HG03039 (cell line): ENCODE data around the gene KRT77.
"Not testable (repeated sequence)": the region's sequence is repeated elsewhere in the genome, so short reads cannot be mapped to it uniquely, and the experiment has no call there.

Experiments used
- ATAC-seq: cut with Tn5 transposase; IDR thresholded peaks from one replicate; pipeline ENCODE4 v1.9.1; 2021; ENCODE audit warnings: mild to moderate bottlenecking, moderate library complexity; ENCODE audit not compliant: unreplicated experiment

KRT77 gene

GRCh38 chr12:52724384-52724783 lies 21.1 kb upstream of the KRT77 start:
- ATAC-seq, result no peak

GRCh38 chr12:52722680-52723079 lies 19.4 kb upstream of the KRT77 start:
- ATAC-seq, result no peak

GRCh38 chr12:52721838-52722470 lies 18.6 kb upstream of the KRT77 start:
- no peak for ATAC-seq

GRCh38 chr12:52720365-52720886 lies 17.1 kb upstream of the KRT77 start:
- ATAC-seq, result no peak

GRCh38 chr12:52716061-52716460 lies 12.7 kb upstream of the KRT77 start:
- no peak for ATAC-seq

- no peak for ATAC-seq
These were observed 12.1 kb upstream of the KRT77 start for GRCh38 chr12:52715416-52715815.

- no peak for ATAC-seq
These were observed 11.6 kb upstream of the KRT77 start for GRCh38 chr12:52714887-52715281.

- no peak for ATAC-seq
These were observed 10.9 kb upstream of the KRT77 start for GRCh38 chr12:52713960-52714886.

- not testable (repeated sequence) for ATAC-seq
These were observed 8.8 kb upstream of the KRT77 start for GRCh38 chr12:52712122-52712521.

GRCh38 chr12:52710730-52711129 lies 7.4 kb upstream of the KRT77 start:
- ATAC-seq, result no peak

GRCh38 chr12:52708010-52708409 lies 4.7 kb upstream of the KRT77 start:
- no peak for ATAC-seq

GRCh38 chr12:52704464-52704863 lies 1.1 kb upstream of the KRT77 start:
- ATAC-seq, result no peak

GRCh38 chr12:52703878-52704277 lies 554 bp upstream of the KRT77 start:
- no peak for ATAC-seq

- ATAC-seq, result no peak
These were observed 986 bp downstream of the KRT77 start for GRCh38 chr12:52702338-52702737.

- no peak for ATAC-seq
These were observed 2.0 kb downstream of the KRT77 start for GRCh38 chr12:52701281-52701680.

GRCh38 chr12:52699960-52700359 lies 3.4 kb downstream of the KRT77 start:
- no peak for ATAC-seq

- no peak for ATAC-seq
These were observed 4.0 kb downstream of the KRT77 start for GRCh38 chr12:52699373-52699772.

- no peak for ATAC-seq
These were observed 4.5 kb downstream of the KRT77 start for GRCh38 chr12:52698651-52699340.

- no peak for ATAC-seq
These were observed 6.2 kb downstream of the KRT77 start for GRCh38 chr12:52697058-52697582.

GRCh38 chr12:52696588-52696987 lies 6.7 kb downstream of the KRT77 start:
- no peak for ATAC-seq

- ATAC-seq, result no peak
These were observed 8.3 kb downstream of the KRT77 start for GRCh38 chr12:52695039-52695438.
